Measurements from ENCODE around the gene SLC38A4. TPM values are rescaled to one million over a fixed set of nuclear protein-coding genes. Genes with fewer than 3 reads are reported as not detected.

Gene SLC38A4
- total RNA-seq, 1 experiment from 2014 or later: 20.1 TPM

DNA sequence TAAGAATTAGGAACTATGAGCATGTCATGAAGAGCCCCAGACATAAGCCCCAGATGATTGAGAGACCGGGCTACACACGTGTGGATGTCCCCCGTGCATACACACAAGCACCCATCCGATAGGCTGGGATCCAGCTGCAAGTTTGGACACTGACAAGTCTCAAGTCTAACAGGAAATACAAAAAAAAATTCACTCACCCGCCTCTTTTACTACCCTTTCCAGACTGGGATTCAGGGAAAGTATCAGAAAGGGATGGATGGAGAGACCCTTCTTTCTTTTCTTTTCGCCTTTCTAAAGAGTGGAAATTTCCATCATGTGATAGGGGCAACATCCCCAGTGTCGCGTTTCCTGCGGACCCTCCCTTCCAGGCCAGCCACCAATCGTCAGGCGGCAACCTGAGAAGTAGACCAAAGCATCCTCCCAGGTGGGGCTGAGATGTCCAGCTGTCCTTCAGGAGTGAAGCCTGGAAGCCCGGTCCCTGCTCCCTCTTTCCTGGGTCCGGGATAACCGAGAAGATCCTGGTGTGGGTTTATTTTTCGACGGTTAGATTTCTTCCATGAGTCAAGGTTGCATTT is 6.4 kb upstream of the SLC38A4 start:
- H3K4me1 ChIP-seq: no peaks in the 10 kb centered on the region
- H3K27me3 Mint-ChIP-seq (ENCODE audit: insufficient read depth, unreplicated experiment): no peaks in the 10 kb centered on the region
- H3K4me1 Mint-ChIP-seq (ENCODE audit: low read depth, unreplicated experiment): peaks cover 8% of the 10 kb centered on the region
- H3K4me3 ChIP-seq (ENCODE audit: low read depth, low read length): peak overlapping the region; percentile 42
- TF ChIP-seq, protein P1, sequence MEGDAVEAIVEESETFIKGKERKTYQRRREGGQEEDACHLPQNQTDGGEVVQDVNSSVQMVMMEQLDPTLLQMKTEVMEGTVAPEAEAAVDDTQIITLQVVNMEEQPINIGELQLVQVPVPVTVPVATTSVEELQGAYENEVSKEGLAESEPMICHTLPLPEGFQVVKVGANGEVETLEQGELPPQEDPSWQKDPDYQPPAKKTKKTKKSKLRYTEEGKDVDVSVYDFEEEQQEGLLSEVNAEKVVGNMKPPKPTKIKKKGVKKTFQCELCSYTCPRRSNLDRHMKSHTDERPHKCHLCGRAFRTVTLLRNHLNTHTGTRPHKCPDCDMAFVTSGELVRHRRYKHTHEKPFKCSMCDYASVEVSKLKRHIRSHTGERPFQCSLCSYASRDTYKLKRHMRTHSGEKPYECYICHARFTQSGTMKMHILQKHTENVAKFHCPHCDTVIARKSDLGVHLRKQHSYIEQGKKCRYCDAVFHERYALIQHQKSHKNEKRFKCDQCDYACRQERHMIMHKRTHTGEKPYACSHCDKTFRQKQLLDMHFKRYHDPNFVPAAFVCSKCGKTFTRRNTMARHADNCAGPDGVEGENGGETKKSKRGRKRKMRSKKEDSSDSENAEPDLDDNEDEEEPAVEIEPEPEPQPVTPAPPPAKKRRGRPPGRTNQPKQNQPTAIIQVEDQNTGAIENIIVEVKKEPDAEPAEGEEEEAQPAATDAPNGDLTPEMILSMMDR (IDR thresholded peaks at IDR 0.05; ENCODE audit: insufficient read depth in 1 of 2, low read depth in 1 of 2, low read length in 1 of 2, severe bottlenecking in 1 of 2, unreplicated experiment in 1 of 2): no peak
- no TSS peak for BruUV-seq (replicated peaks)
- ChIA-PET POLR2A (no interaction called here), CTCF (no interaction called here)
- H3K36me3 Mint-ChIP-seq (ENCODE audit: insufficient read depth, unreplicated experiment): peaks cover 4% of the 10 kb centered on the region
- H3K27ac Mint-ChIP-seq (ENCODE audit: unreplicated experiment): no peak overlapping the region
- H3K27me3 ChIP-seq (replicated peaks; ENCODE audit: control insufficient read depth, insufficient read depth, low read length): no peaks in the 10 kb centered on the region
- no peaks in the 10 kb centered on the region for H3K9me3 Mint-ChIP-seq (ENCODE audit: unreplicated experiment)
- H3K4me3 Mint-ChIP-seq (ENCODE audit: unreplicated experiment): peak overlapping the region; percentile 82
- peak; percentile 30 to 38 for DNase-seq
- no peaks in the 10 kb centered on the region for H3K36me3 ChIP-seq (ENCODE audit: control insufficient read depth, insufficient read depth, low read length)
- intact Hi-C loops (cut with micrococcal nuclease; ENCODE audit: unreplicated experiment): no loop called here
- no peaks in the 10 kb centered on the region for H3K9me3 ChIP-seq

- Mint-ChIP-seq H3K27me3 (ENCODE audit: insufficient read depth, unreplicated experiment) (no peaks in the 10 kb centered on the region), H3K36me3 (ENCODE audit: insufficient read depth, unreplicated experiment) (peaks cover 4% of the 10 kb centered on the region), H3K27ac (ENCODE audit: unreplicated experiment) (no peak overlapping the region), H3K4me1 (ENCODE audit: low read depth, unreplicated experiment) (peaks cover 8% of the 10 kb centered on the region), H3K9me3 (ENCODE audit: unreplicated experiment) (no peaks in the 10 kb centered on the region), H3K4me3 (ENCODE audit: unreplicated experiment) (peak overlapping the region; percentile 82)
- Histone ChIP-seq H3K4me3 (ENCODE audit: low read depth, low read length) (peak overlapping the region; percentile 42), H3K4me1 (no peaks in the 10 kb centered on the region), H3K36me3 (ENCODE audit: control insufficient read depth, insufficient read depth, low read length) (no peaks in the 10 kb centered on the region), H3K9me3 (no peaks in the 10 kb centered on the region), H3K27me3 (replicated peaks; ENCODE audit: control insufficient read depth, insufficient read depth, low read length) (no peaks in the 10 kb centered on the region)
- ChIA-PET CTCF (no interaction called here), POLR2A (no interaction called here)
- peak; percentile 19 to 32 for DNase-seq
- TF ChIP-seq, protein P1 (IDR thresholded peaks at IDR 0.05; ENCODE audit: insufficient read depth in 1 of 2, low read depth in 1 of 2, low read length in 1 of 2, severe bottlenecking in 1 of 2, unreplicated experiment in 1 of 2): no peak
- no TSS peak for BruUV-seq (replicated peaks)
- intact Hi-C loops (cut with micrococcal nuclease; ENCODE audit: unreplicated experiment): no loop called here
Measured at GRCh38 chr12:46831335-46832129, 5.7 kb upstream of the SLC38A4 start.

- H3K4me3 ChIP-seq (ENCODE audit: low read depth, low read length): peak overlapping the region; percentile 42
- peaks cover 12% of the 10 kb centered on the region for H3K4me1 Mint-ChIP-seq (ENCODE audit: low read depth, unreplicated experiment)
- H3K4me1 ChIP-seq: no peaks in the 10 kb centered on the region
- H3K27me3 ChIP-seq (replicated peaks; ENCODE audit: control insufficient read depth, insufficient read depth, low read length): no peaks in the 10 kb centered on the region
- ChIA-PET CTCF (no interaction called here), POLR2A (interaction anchor here (0.6 kb wide), 2 partner anchors 107 to 562 kb away, joined by 3 read pairs; no protein-coding TSS in a partner anchor)
- H3K4me3 Mint-ChIP-seq (ENCODE audit: unreplicated experiment): peak overlapping the region; percentile 82
- BruUV-seq (replicated peaks): no TSS peak
- H3K9me3 Mint-ChIP-seq (ENCODE audit: unreplicated experiment): no peaks in the 10 kb centered on the region
- no peak overlapping the region for H3K27ac Mint-ChIP-seq (ENCODE audit: unreplicated experiment)
- intact Hi-C loops (cut with micrococcal nuclease; ENCODE audit: unreplicated experiment): no loop called here
- peaks cover 4% of the 10 kb centered on the region for H3K36me3 Mint-ChIP-seq (ENCODE audit: insufficient read depth, unreplicated experiment)
- peak; percentile 20 to 31 for DNase-seq
- H3K27me3 Mint-ChIP-seq (ENCODE audit: insufficient read depth, unreplicated experiment): no peaks in the 10 kb centered on the region
- no peaks in the 10 kb centered on the region for H3K9me3 ChIP-seq
- TF ChIP-seq, protein P1 (IDR thresholded peaks at IDR 0.05; ENCODE audit: insufficient read depth in 1 of 2, low read depth in 1 of 2, low read length in 1 of 2, severe bottlenecking in 1 of 2, unreplicated experiment in 1 of 2): no peak
- no peaks in the 10 kb centered on the region for H3K36me3 ChIP-seq (ENCODE audit: control insufficient read depth, insufficient read depth, low read length)
Measured at GRCh38 chr12:46830731-46831334, 5.0 kb upstream of the SLC38A4 start.

All from Caco-2 (cell line).